Left ventricle myocardium inferior (tissue), 1 donor: Measurements from ENCODE around the gene RNF20. TPM values are rescaled to one million over a fixed set of nuclear protein-coding genes. Genes with fewer than 3 reads are reported as not detected.
"Not testable (repeated sequence)": the region's sequence is repeated elsewhere in the genome, so short reads cannot be mapped to it uniquely, and the experiment has no call there.

ENCODE experiments used
- DNase-seq: peaks from one replicate; pipeline ENCODE4 v3.0.0-alpha.2; 2020
- H3K27ac ChIP-seq: fragments of 200-600 bp; replicated peaks from 2 replicates; pipeline ENCODE4 v1.8.0; 2021
- H3K27me3 ChIP-seq: fragments of 200-600 bp; 2 replicates; pipeline ENCODE4 v1.8.0; 2021; ENCODE audit warnings: low read depth
- H3K36me3 ChIP-seq: fragments of 200-600 bp; 2 replicates; pipeline ENCODE4 v1.8.0; 2021
- H3K4me1 ChIP-seq: fragments of 200-600 bp; 2 replicates; pipeline ENCODE4 v1.8.0; 2021
- H3K4me3 ChIP-seq: fragments of 200-600 bp; 2 replicates; pipeline ENCODE4 v1.8.0; 2021; ENCODE audit warnings: mild to moderate bottlenecking, moderate library complexity
- H3K9me3 ChIP-seq: fragments of 200-600 bp; replicated peaks from 2 replicates; pipeline ENCODE4 v1.8.0; 2021
- intact Hi-C: fragments of 100-400 bp; cut with micrococcal nuclease; formaldehyde crosslinking; loops from one replicate; pipeline ENCODE4 v1.11.0; 2022
- total RNA-seq: library from RNA; stranded (reverse); fragmentation: NEBNext Ultra II Directional; extraction: Animal tissue kit (Norgen Biotek cat#: 25700); gene quantifications from one replicate; pipeline ENCODE4 v1.2.1, GENCODE V29; 2021
- TF ChIP-seq, protein P1 (sequence below): fragments of 200-600 bp; IDR thresholded peaks from 2 replicates; pipeline ENCODE4 v1.8.0; 2021; ENCODE audit warnings: antibody characterized with exemption, mild to moderate bottlenecking, borderline replicate concordance
- donor health status: DM: no; HTN: yes; CAD: no; lungs with severe emphysema.

RNF20 gene
- total RNA-seq, 1 donor from 2014 or later = 55.4 TPM

DNA sequence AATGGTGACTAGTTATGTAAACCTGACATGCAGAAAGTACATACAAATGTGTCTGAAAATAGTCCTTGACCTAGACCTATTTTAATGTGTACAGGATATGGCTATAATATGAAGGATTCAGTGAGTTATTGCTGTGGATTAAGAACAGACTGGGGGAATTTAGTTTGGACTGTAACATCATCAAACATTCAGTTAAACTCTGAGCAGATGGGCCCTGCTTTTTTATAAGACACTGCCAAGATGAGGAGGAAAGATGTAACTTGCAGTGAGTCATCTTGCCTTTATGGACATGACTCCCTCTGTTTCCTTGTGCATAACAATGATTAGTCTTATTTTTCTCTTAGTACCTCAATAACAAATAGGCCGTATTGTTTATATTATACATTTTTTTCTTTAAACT, 48.9 kb downstream of the RNF20 start:
- H3K4me1 ChIP-seq = no peaks in the 10 kb centered on the region
- H3K4me3 ChIP-seq = no peak overlapping the region
- H3K36me3 ChIP-seq = no peaks in the 10 kb centered on the region
- no peaks in the 10 kb centered on the region for H3K27me3 ChIP-seq
- TF ChIP-seq, protein P1, sequence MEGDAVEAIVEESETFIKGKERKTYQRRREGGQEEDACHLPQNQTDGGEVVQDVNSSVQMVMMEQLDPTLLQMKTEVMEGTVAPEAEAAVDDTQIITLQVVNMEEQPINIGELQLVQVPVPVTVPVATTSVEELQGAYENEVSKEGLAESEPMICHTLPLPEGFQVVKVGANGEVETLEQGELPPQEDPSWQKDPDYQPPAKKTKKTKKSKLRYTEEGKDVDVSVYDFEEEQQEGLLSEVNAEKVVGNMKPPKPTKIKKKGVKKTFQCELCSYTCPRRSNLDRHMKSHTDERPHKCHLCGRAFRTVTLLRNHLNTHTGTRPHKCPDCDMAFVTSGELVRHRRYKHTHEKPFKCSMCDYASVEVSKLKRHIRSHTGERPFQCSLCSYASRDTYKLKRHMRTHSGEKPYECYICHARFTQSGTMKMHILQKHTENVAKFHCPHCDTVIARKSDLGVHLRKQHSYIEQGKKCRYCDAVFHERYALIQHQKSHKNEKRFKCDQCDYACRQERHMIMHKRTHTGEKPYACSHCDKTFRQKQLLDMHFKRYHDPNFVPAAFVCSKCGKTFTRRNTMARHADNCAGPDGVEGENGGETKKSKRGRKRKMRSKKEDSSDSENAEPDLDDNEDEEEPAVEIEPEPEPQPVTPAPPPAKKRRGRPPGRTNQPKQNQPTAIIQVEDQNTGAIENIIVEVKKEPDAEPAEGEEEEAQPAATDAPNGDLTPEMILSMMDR = no peak
- intact Hi-C loops = no loop called here
- H3K27ac ChIP-seq = no peak overlapping the region
- H3K9me3 ChIP-seq = no peaks in the 10 kb centered on the region
- no peak for DNase-seq

DNA sequence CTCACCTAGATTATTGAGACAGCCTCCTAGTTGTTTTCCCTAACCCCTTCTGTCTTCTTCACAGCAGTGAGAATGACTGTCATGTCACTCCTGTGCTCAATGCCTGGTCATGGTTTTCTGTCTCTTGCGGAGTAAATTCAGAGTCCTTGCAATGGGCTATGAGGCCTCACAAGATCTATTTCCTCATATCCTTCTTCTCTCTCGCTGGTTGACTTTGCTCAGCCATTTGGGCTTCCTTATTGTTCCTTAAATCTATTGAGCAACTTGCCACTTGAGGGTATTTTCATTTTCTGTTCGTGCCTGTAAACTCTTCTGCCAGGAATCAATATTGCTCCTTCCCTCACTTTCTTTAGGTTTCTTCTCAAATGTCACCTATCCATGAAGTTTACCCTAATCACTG, 52.1 kb downstream of the RNF20 start:
- no peak for DNase-seq
- TF ChIP-seq, protein P1 = no peak
- no peaks in the 10 kb centered on the region for H3K4me1 ChIP-seq
- H3K36me3 ChIP-seq = no peaks in the 10 kb centered on the region
- H3K27me3 ChIP-seq = no peaks in the 10 kb centered on the region
- no peak overlapping the region for H3K4me3 ChIP-seq
- H3K9me3 ChIP-seq = no peaks in the 10 kb centered on the region
- intact Hi-C loops = no loop called here
- H3K27ac ChIP-seq = no peak overlapping the region

DNA sequence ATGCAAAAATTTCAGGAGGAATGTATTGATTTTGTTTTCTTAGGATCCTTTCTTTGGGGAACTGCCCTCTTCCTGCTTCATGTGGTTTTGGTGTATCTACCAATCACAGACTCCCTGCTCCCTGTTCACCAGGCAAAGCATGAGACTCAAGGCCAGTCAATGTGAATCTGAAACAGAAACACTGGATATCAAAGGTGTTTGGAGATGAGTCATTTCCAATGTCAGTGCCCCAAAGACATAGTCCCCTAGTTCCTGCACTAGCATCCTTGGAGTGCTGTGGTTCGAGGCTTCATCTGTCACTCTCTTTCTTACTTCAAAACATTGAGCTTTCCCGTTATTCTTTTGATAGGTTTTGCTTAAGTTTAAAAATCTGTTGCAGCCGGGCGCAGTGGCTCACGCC, 53.0 kb downstream of the RNF20 start:
- no peak for DNase-seq
- H3K4me1 ChIP-seq = no peaks in the 10 kb centered on the region
- no peaks in the 10 kb centered on the region for H3K9me3 ChIP-seq
- H3K4me3 ChIP-seq = no peak overlapping the region
- intact Hi-C loops = no loop called here
- H3K36me3 ChIP-seq = no peaks in the 10 kb centered on the region
- H3K27ac ChIP-seq = no peak overlapping the region
- H3K27me3 ChIP-seq = no peaks in the 10 kb centered on the region
- TF ChIP-seq, protein P1 = no peak

DNA sequence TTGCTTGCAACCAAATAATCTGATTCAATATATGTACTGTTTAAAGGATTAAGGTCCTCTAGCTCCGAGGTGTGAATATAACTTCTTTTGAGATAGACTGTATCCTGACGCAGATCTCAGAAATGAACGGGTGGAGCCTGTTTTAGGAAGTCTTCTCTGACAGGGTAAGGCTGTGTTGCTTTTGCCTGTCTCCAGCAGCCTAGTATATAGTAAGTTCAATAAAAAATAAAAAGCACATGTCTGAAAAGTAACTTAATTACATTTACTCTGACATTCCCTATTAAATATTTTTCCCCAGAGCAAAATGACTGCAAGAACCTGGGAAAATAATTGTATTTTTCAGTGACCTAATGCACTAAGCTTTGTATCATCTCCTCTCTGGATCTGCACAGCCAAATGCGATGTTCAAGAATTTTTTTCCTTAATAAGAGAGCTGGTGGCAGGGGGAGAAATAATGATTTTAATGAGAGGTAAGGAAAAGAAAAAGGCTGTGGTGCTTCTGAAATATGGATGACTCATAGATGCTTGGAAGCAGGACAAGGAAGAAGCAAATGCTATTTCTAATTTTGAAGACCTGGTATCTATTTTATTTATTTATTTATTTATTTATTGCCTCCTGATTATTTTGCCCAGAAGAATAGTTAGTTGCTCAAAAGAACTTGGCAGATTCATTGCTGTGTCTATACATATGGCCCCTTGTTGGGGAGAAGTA, 53.8 kb downstream of the RNF20 start:
- Histone ChIP-seq H3K27ac (no peak overlapping the region), H3K4me3 (no peak overlapping the region), H3K27me3 (no peaks in the 10 kb centered on the region), H3K4me1 (no peaks in the 10 kb centered on the region), H3K9me3 (no peaks in the 10 kb centered on the region), H3K36me3 (no peaks in the 10 kb centered on the region)
- intact Hi-C loops = no loop called here
- TF ChIP-seq, protein P1 = no peak
- DNase-seq = no peak

DNA sequence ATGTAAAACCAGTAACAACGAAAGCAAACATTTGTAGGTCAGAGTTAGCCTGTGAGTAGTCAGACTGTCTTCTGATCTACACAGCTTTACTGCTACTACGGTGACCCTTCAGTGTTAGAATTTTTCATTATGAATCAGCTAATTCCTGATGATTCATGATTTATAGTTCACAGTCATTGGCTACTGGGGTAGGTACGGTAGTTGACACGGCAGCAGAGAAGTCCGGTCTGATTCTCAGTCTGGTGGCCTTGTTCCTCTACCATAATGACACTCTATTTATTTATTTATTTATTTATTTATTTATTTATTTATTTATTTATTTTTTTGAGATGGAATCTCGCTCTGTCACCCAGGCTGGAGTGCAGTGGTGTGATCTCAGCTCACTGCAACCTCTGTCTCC, 56.4 kb downstream of the RNF20 start:
- H3K27ac ChIP-seq, H3K9me3 ChIP-seq, H3K36me3 ChIP-seq, intact Hi-C loops, H3K27me3 ChIP-seq, H3K4me3 ChIP-seq, DNase-seq, H3K4me1 ChIP-seq: not testable (repeated sequence)

DNA sequence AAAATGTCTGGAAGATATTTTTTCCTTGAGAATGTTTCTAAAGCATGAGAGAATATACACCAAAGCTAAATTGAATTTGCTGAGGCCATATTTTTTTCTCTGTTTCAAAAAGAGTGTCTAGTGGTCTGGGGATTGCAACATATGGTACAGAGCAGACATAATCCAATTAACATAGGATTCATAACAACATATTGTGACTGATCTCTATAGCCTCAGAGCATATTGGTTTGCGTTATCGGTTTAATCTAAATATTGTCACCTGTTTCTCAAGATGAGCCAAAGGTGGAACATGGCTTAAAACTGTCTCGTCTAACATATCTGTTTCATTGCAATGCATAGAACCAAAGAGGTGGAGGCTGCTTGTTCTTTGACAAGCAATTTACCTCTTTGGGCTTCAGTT, 57.2 kb downstream of the RNF20 start:
- H3K4me3 ChIP-seq = no peak overlapping the region
- DNase-seq = no peak
- peaks cover 17% of the 10 kb centered on the region for H3K27me3 ChIP-seq
- no peaks in the 10 kb centered on the region for H3K36me3 ChIP-seq
- no peak overlapping the region for H3K27ac ChIP-seq
- H3K9me3 ChIP-seq = no peaks in the 10 kb centered on the region
- no peaks in the 10 kb centered on the region for H3K4me1 ChIP-seq
- TF ChIP-seq, protein P1 = no peak
- intact Hi-C loops = no loop called here
